Measurements from ENCODE around the gene NEURL1.
A peak's percentile ranks its signal among the peaks of the same experiment; 100 is the strongest.
"Not testable (repeated sequence)": the region's sequence is repeated elsewhere in the genome, so short reads cannot be mapped to it uniquely, and the experiment has no call there.

NEURL1 gene

GRCh38 chr10:103459615-103460014 is 33.9 kb upstream of the NEURL1 start:
- no peak for DNase-seq (ENCODE audit: low read depth in 1 of 2, low spot score in 1 of 2)

- DNase-seq (ENCODE audit: low read depth in 1 of 2, low spot score in 1 of 2) = no peak
These were observed 30.0 kb upstream of the NEURL1 start for GRCh38 chr10:103463499-103463898.

GRCh38 chr10:103465411-103466179 is 27.9 kb upstream of the NEURL1 start:
- no peak for DNase-seq (ENCODE audit: low read depth in 1 of 2, low spot score in 1 of 2)

- no peak for DNase-seq (ENCODE audit: low read depth in 1 of 2, low spot score in 1 of 2)
These were observed 26.8 kb upstream of the NEURL1 start for GRCh38 chr10:103466734-103467133.

- no peak for DNase-seq (ENCODE audit: low read depth in 1 of 2, low spot score in 1 of 2)
These were observed 26.1 kb upstream of the NEURL1 start for GRCh38 chr10:103467406-103467805.

- no peak for DNase-seq (ENCODE audit: low read depth in 1 of 2, low spot score in 1 of 2)
These were observed 24.3 kb upstream of the NEURL1 start for GRCh38 chr10:103469201-103469600.

GRCh38 chr10:103470761-103471653 is 22.5 kb upstream of the NEURL1 start:
- DNase-seq (ENCODE audit: low read depth in 1 of 2, low spot score in 1 of 2) = peak; percentile 36 to 66

- DNase-seq (ENCODE audit: low read depth in 1 of 2, low spot score in 1 of 2) = no peak
These were observed 21.5 kb upstream of the NEURL1 start for GRCh38 chr10:103472005-103472404.

- DNase-seq (ENCODE audit: low read depth in 1 of 2, low spot score in 1 of 2) = no peak
These were observed 20.2 kb upstream of the NEURL1 start for GRCh38 chr10:103473261-103473671.

GRCh38 chr10:103474077-103474476 is 19.4 kb upstream of the NEURL1 start:
- DNase-seq (ENCODE audit: low read depth in 1 of 2, low spot score in 1 of 2) = no peak

- DNase-seq (ENCODE audit: low read depth in 1 of 2, low spot score in 1 of 2) = no peak
These were observed 18.1 kb upstream of the NEURL1 start for GRCh38 chr10:103475437-103475836.

- DNase-seq (ENCODE audit: low read depth in 1 of 2, low spot score in 1 of 2) = no peak
These were observed 17.3 kb upstream of the NEURL1 start for GRCh38 chr10:103476046-103476768.

- DNase-seq (ENCODE audit: low read depth in 1 of 2, low spot score in 1 of 2) = no peak
These were observed 14.8 kb upstream of the NEURL1 start for GRCh38 chr10:103478671-103479070.

- DNase-seq (ENCODE audit: low read depth in 1 of 2, low spot score in 1 of 2) = no peak
These were observed 14.4 kb upstream of the NEURL1 start, which contains the start of gene CALHM3 for GRCh38 chr10:103479135-103479534. Gene CALHM3 (minus strand): TSS chr10:103479240. CDS start chr10:103479032, 208 bp downstream.

- DNase-seq (ENCODE audit: low read depth in 1 of 2, low spot score in 1 of 2) = no peak
These were observed 13.0 kb upstream of the NEURL1 start for GRCh38 chr10:103480521-103480920.

- DNase-seq (ENCODE audit: low read depth in 1 of 2, low spot score in 1 of 2) = no peak
These were observed 11.5 kb upstream of the NEURL1 start for GRCh38 chr10:103481974-103482531.

- DNase-seq (ENCODE audit: low read depth in 1 of 2, low spot score in 1 of 2) = not testable (repeated sequence)
These were observed 6.7 kb upstream of the NEURL1 start for GRCh38 chr10:103486635-103487409.

- DNase-seq (ENCODE audit: low read depth in 1 of 2, low spot score in 1 of 2) = no peak
These were observed 6.1 kb upstream of the NEURL1 start for GRCh38 chr10:103487410-103487708.

GRCh38 chr10:103490986-103491314 is 2.6 kb upstream of the NEURL1 start:
- no peak for DNase-seq (ENCODE audit: low read depth in 1 of 2, low spot score in 1 of 2)

- no peak for DNase-seq (ENCODE audit: low read depth in 1 of 2, low spot score in 1 of 2)
These were observed 1.7 kb upstream of the NEURL1 start for GRCh38 chr10:103491729-103492364.
